GM10266 (cell line): ENCODE results near the gene CCDC149.

ENCODE experiments used
- DNase-seq: peaks from one replicate; pipeline ENCODE4 v3.0.0; 2012; ENCODE audit errors: extremely low spot score
- TF ChIP-seq, protein P1 (sequence below): IDR thresholded peaks from 2 replicates; pipeline ENCODE4 v1.5.1; 2012; ENCODE audit warnings: mild to moderate bottlenecking, low read depth; ENCODE audit not compliant: control insufficient read depth, insufficient read depth; ENCODE audit errors: missing control alignments

CCDC149 gene

DNA sequence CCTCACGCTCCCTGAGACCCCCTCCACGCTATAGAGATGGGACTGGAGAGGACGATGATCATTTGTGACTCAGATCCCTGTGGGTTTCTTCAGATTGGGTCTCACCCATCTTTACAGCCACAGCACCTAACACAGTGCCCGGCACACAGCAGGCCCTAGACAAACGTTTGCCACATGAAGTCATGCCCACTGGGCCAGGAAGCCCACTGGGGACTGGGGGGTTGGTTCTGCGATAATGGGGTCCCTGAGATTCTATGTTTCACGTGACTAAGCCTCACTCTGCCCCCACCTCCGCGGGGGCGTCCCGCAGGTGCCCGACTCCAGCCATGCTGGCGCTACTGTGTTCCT is 113.7 kb downstream of the CCDC149 start:
- TF ChIP-seq, protein P1, sequence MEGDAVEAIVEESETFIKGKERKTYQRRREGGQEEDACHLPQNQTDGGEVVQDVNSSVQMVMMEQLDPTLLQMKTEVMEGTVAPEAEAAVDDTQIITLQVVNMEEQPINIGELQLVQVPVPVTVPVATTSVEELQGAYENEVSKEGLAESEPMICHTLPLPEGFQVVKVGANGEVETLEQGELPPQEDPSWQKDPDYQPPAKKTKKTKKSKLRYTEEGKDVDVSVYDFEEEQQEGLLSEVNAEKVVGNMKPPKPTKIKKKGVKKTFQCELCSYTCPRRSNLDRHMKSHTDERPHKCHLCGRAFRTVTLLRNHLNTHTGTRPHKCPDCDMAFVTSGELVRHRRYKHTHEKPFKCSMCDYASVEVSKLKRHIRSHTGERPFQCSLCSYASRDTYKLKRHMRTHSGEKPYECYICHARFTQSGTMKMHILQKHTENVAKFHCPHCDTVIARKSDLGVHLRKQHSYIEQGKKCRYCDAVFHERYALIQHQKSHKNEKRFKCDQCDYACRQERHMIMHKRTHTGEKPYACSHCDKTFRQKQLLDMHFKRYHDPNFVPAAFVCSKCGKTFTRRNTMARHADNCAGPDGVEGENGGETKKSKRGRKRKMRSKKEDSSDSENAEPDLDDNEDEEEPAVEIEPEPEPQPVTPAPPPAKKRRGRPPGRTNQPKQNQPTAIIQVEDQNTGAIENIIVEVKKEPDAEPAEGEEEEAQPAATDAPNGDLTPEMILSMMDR: no peak
- no peak for DNase-seq

DNA sequence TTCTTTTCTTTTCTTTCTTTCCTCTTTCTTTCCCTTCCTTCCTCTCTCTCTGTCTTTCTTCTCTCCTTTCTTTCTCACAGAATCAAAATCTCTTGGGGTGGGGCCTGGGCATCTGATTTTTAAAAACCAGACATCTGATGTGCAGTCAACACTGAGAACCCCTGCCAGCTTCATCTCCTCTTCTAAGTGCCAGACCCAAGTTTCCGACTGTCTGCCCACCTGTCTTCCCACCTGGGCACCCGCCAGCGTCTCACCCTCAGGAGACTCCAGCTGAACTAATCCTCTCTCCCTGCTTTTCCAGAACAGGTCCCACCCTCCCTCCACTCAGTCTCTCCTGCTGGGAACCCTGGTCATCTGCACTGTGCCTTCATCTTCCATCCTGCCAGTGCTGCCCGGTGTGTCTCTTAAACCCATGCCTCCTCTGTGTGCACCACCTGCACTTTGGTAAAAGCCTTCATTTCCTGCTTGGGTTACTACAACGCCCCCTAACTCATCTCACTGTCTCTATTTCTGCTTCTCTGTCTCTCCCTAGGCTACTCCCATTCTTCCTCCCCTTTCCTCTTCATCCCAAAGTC is 114.7 kb downstream of the CCDC149 start:
- TF ChIP-seq, protein P1: no peak
- DNase-seq: no peak

DNA sequence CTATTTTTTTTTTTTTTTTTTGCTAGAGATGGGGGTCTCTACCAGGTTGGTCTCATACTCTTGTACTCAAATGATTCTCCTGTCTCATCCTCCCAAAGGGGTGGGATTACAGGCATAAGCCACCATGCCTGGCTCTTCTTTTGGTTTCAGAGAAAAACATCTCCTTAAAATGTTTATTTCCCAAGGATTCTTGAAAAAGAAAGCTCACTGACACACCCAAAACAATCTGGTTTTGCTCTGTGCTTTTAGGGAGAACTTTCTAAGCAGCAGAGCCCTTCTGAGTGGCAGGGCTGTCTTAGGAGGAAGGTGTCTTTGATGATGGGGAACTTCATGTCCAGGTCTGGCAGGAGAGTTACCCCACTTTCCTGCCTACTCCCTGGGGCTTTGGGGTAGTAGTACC is 116.2 kb downstream of the CCDC149 start:
- TF ChIP-seq, protein P1: no peak
- DNase-seq: no peak

DNA sequence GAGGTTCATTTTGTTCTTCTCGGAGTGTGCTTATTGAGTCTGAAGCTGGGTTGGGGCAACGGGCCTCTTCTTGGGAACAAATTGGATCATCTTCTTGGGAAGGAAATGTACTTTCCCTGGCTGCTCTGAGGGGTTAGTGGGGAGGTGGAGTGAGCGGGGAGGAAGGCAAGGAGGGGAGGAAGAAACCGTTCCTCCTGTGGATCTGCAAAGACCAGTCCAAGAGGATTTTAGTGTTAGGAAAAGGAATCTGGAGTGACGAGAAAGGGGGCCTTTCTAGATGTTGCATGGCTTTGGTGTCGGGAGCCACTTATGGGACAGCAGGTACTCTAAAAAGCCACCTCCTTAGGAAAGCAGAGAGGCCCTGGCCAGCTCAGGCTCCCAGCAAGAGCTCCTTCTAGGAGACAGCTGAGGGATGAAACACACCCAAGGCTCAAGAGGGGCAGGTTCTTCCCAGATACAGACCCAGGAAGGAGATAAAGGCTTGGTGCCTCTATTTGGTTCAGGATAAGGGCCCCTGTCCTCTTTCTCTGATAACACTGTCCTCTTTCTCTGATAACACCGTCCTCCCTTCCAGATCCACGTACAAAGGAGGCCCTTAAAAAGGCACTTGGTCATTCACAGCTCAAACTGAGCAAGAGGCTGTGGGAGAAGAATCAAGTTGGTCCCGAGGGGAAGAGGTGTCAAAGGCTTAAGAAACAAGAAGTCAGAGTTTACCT is 117.0 kb downstream of the CCDC149 start:
- TF ChIP-seq, protein P1: no peak
- no peak for DNase-seq

DNA sequence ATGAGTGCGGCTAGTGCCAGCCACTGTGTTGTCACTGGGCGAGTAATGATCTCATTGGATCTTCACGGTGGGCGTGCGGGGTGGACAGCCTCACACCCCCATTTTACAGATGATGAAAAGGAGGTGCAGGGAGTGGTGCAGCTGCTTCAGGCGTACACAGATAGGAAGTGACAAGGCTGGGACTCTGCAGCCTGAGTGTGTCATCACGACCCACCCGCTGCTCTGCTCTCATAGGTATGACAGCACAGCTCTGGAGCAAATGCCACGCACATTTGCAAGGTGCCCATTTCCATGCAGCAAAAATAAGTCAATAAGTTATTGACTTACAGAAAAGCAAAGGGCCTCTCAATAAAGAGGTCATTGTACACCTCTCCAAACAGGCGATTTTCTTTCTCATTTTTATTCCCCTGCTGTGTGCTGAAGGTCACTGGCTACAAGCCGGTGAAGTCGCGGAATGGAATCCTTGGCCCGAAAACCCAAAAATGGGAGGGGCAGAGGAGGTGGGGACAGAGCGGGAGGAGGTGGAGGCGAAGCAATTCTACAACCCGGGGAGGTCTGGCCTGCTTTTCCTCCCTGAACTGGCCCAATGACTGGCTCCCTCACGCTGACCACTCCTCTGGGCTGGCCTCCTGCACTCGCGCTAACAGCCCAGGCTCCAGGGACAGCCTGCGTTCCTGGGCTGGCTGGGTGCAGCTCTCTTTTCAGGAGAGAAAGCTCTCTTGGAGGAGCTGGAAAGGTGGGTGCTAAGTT is 117.8 kb downstream of the CCDC149 start, which contains the start of gene SOD3:
SOD3 (plus strand) TSS at position 658 of the 750 bp plus-strand sequence. CDS start 3,949 bp downstream, outside the sequence.
- TF ChIP-seq, protein P1: no peak
- DNase-seq: no peak

- DNase-seq: no peak
- TF ChIP-seq, protein P1: no peak
Observed at GRCh38 chr4:24794480-24794879, 118.4 kb downstream of the CCDC149 start.
